Germinal center (tissue), 1 donor: ENCODE results near the gene ATG9A.

ENCODE experiments used
- DNase-seq: peaks from one replicate; pipeline ENCODE4 v3.0.0; 2012; ENCODE audit warnings: mixed read lengths, low spot score

The ATG9A gene

GRCh38 chr2:219252570-219252899 lies 23.1 kb upstream of the ATG9A start:
- DNase-seq = no peak

DNA sequence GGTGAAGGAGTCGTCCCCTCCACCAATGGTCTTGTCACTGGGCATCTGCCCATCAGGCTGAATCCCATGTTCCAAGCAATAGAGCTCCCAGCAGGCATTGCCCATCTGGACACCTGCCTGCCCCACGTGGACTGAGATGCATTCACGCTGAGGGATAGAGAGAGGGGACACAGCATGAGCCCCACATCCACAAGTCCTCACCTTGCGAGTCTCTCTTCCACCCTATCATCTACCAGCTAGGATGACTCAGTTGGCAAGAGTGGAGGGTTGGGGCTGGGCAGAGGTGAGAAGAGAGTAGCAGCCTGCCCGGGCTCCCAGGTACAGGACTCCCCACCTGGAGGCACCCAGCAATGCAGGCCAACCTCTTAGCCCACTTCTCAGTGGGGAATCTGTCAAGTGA lies 22.6 kb upstream of the ATG9A start:
- DNase-seq = no peak

- DNase-seq = no peak
These were observed 22.2 kb upstream of the ATG9A start for GRCh38 chr2:219251656-219252055.

DNA sequence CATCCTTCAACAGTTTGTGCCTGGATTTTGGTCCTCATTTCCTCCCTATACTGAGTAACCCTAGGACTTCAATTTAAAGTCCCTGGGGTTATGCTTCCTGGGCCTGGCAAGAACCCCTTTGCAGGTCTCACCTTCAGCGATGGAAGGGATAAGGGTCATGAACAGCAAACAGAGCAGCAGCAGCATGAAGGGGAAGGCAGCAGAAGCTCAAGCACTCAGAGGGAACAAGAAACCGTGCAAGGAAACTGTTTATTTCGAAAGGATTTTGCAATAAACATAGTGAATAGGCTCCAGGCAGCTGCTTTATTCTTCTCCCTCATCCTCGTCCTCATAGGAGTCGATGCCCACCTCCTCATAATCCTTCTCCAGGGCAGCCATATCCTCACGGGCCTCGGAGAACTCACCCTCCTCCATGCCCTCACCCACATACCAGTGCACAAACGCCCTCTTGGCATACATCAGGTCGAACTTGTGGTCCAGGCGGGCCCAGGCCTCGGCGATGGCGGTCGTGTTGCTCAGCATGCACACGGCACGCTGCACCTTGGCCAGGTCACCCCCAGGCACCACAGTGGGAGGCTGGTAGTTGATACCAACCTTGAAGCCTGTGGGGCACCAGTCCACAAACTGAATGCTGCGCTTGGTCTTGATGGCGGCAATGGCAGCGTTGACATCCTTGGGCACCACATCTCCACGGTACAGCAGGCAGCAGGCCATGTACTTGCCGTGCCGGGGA lies 20.8 kb upstream of the ATG9A start:
- DNase-seq = no peak

DNA sequence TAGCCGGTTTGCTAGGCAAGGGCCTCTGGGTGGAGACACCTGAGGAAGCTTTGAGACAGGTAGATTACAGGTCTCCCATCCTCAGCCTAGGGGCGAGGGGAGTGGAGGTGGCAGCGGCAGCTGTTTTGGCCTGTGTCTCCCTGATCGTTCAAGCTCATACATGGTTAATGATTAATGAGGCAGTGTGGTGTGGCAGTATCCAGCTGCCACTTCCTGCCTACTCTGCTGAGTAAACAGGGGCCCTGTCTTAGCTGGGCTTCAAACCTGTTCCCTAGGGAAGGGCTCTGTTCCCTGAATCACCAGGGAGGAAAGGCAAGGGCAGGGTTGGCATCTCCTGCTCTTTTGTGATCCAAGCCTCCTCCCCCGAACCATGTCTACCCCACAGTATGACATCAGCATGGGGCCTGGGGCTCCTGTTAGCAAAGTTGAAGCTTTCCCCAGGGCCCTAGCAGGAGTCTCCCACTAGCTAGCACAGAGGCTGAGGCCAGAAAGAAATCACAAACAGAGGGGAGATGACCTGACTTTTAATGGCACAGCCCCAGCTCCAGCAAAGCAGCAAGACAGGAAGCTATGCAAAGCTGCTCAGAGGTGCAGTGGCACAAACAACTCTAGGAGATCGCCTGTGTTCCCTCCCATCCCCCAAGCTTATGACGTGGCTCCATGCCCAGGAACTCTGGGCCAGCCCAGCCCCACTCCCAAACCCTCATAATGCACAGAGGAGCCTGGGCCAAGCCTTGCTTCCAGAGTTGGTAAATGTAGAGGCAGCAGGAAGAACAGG lies 20.0 kb upstream of the ATG9A start:
- DNase-seq = peak; percentile 54

DNA sequence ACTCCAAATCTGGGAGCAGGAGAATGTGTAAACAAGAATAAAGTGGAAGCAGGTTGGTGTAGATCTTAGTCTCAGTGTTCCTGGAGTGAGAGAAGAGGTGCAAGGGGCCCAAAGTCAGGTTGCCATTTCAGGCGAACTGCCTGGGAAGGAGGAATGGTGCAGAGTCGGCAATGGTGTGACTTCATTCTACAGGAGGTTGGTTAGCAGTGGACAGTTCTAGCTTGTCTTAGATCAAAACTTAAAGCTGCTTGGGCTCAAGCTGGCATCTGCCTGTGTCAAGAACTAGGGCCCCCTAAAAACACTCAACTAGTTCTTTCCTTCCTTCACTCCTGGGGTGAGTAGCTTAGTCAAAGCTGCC lies 19.4 kb upstream of the ATG9A start:
- no peak for DNase-seq

DNA sequence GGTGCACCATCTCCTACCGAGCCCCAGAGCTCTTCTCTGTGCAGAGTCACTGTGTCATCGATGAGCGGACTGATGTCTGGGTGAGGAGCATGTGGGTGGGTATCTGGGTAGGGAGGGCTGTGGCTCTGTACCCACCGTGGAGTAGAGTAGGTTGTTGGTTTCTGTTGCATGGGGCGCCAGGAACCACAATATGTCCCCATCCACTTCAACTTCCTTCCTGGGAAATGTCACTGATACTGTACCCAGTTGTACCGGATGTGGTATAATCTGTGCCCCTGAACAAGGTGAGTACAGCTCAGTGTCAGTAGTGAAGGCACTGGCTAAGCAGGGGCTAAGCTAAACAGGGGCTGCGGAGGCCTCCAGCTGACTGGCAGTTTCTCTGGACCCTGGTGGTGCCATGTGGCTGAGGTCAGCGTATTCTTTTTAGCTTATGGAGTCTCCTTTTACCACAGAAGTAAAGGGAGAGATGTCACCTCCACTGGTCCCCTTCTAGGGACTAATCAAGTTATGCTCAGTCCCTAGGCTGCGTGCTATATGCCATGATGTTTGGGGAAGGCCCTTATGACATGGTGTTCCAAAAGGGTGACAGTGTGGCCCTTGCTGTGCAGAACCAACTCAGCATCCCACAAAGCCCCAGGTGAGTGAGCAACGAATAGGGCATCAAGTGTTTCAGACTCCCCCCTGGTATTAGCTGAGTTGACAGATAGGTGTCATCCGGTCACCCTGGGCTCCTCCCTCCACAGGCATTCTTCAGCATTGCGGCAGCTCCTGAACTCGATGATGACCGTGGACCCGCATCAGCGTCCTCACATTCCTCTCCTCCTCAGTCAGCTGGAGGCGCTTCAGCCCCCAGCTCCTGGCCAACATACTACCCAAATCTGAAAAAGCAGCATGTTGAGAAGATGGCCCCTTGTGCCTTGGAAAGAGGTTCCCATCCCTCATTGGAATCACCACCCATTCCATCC lies 18.5 kb upstream of the ATG9A start:
- DNase-seq = peak; percentile 43

DNA sequence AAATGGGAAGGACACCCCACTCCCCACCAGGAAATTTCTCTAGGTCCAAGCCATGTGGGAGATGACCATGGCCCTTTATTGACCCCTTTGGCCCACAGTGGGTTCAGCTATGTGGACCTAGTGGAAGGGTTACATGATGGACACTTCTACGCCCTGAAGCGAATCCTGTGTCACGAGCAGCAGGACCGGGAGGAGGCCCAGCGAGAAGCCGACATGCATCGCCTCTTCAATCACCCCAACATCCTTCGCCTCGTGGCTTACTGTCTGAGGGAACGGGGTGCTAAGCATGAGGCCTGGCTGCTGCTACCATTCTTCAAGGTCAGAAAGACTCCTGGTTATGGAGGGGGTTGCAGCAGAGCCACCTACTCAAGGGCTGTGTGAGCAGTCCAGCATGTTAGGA lies 17.1 kb upstream of the ATG9A start:
- no peak for DNase-seq

- no peak for DNase-seq
These were observed 16.4 kb upstream of the ATG9A start for GRCh38 chr2:219245899-219246230.

DNA sequence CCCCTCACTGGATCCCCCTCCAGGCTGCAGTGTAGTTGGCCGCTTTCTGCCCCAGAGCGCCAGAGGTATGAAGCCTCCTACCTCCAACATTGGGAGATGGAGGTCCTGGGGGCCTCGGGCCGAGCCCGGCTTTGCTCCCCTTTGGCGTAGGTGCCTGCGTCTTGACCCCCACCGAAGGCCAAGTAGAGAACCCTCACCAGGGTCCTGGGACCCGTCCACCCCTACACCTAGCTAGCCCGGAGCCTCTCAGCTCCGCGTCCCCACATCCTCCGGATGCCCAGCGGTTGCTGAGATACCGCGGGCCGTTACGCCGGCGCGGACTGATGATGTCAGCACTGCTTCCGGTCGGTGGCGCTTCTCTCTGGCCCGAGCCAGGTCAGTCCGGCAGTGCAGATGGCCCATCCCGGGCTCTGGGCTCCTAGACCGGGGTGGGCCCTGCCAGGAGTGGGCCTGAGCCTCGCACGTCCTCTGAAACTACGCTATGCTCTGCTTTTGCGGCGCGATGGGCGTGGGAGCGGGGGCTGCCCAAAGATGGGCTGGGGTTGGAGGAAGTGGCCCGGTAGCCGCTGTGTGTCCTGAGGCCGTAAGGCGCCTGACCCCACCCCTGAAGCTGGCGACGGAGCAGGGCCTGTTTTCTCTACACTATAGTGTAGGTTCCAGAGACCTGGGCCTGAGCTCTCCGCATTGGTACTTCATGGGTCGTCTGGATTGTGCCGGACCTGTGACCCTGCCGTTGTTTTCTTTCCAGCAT lies 15.9 kb upstream of the ATG9A start, which contains the start of the genes GLB1L and STK16:
Gene GLB1L, minus strand, starts transcription at position 297 of the 751 bp plus-strand sequence. CDS start 1,871 bp downstream, outside the sequence.
Gene STK16, plus strand, starts transcription at position 332 of the 751 bp plus-strand sequence. CDS start 521 bp downstream, outside the sequence.
- DNase-seq = peak; percentile 88

- DNase-seq = no peak
These were observed 15.3 kb upstream of the ATG9A start for GRCh38 chr2:219244789-219245147.

DNA sequence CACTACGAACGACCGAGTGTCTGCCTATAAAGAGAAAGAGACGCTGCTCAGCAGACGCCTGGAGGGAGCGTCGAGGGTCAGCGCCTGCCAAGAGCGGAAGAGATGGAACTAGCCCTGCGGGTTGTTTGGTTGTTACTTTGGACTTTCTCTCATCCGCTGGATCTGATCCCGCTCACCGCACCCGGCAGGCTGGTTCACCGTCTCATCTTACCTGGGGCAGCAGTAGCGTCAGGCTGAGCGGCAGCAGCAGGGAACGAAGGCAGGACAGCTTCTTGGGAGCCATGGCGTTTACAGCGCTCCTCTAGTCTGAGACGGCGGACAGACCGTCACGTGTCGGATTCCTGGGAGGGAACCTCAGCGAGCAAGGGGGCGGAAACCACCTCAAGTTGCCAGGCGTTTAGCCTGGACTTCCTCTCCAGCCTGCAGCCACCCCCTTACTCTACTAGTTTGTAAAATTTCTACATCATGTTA lies 13.9 kb upstream of the ATG9A start:
- DNase-seq = no peak

DNA sequence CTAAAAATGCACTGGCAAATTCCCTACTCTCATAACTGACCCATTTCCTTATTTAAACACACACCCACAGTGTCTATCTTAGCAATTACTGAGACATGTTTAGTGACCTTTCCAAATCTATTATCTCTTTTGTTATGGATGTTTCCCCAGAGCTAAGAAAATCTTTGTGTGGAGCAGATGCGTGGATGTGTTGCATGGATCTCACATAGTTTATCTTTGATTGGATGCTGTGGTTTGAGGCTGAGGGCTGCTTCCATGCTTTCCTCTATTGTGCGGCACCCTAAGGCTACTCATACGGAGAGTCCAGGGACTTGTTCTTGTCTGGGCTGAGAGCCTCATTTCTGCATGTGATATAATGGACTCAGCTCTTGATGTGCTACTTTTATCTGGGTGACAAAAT lies 4.9 kb upstream of the ATG9A start:
- DNase-seq = no peak

- peak; percentile 58 for DNase-seq
These were observed 664 bp upstream of the ATG9A start for GRCh38 chr2:219230059-219230540.

DNA sequence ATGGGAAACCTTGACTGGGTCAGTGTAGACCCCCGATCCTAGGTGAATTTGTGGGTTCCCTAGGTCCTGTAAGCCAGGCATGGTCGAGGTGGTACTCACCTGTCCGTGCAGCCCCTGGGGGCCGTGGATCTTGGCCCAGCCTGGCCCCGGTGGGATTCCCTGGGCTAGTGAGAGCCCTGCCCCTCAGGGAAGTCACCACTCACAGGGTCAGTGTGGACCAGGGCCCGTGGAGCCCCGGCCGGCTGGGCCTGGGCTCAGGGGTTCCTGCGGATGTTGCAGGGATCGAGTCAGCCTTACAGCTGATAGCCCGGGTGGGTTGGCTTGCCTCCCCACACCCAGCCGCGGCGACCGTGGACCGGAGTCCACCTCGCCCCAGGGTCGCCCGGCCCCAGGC lies 528 bp downstream of the ATG9A start:
- DNase-seq = no peak

- no peak for DNase-seq
These were observed 1.2 kb downstream of the ATG9A start for GRCh38 chr2:219228041-219228910.

GRCh38 chr2:219225350-219225749 lies 4.1 kb downstream of the ATG9A start:
- DNase-seq = no peak

- DNase-seq = no peak
These were observed 5.4 kb downstream of the ATG9A start for GRCh38 chr2:219223831-219224610.

DNA sequence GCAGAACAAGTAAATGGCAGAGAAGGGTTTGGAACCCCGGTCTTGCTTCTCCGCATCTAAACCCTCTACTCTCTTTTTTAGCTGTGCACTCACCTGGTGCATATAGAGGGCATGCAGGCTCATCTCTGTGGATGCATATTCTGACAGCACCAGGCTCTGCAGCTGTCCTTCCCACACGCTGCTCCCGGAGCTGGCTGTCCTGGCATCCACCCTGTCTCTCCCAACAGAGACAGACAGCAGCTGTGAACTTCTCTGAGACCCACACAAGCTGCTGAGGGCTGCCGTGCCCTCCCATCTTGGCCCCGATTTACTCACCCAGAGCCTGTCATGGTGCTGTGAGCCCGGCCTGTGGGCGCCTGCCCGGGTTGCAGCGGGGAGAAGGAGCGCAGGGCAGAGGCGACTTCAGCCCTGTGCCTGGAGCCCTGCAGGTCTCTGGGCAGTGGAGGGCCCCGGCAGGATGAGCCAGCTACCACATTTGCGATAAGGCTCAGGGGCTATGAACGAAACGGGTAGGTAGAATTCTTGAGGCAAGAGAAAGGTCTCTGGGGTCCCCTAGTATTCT lies 7.4 kb downstream of the ATG9A start:
- DNase-seq = no peak
